ENCODE results near the gene DHX30.

Gene DHX30

GRCh38 chr3:47888986-47889757 is 86.2 kb downstream of the DHX30 start:
- DNase-seq, result no peak

GRCh38 chr3:47890126-47890827 is 87.3 kb downstream of the DHX30 start:
- peak; percentile 73 for DNase-seq

DNA sequence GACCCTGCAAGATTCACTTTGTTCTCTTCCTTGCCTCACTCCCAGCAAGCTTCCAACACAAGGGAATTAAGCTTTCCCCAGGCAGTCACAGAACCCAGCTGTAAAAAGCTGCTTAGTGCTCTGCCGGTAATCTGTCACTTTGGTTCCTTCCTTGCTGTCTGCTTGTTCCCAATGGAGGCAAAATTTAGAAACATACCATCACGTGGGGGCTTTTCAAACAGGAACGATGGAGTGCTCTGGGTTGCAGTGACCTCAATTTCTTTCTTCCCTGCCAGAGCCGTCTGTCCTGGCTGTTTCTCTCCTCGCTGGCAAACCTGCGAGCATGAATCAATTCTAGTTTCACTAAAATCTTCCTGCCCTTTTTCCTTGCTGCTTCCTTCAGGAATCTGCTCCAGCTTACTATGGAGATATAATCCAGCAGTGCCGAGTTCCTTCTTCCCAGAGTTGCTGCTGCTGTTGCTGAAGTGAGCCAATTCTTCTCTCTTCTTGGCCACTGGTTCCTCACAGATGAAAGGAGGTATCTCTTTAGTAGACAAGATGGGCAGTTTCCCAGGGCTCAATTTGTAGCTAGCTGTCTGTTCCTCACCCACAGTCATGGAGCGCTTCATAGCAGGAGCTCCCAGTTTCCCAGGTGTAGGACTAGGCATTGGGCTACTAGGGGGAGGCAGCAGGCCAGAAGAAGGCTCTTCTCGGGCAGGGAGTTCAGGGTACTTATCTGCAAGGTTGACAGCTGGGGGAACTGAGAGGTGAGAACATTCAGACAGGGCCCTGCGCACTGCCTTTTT is 88.1 kb downstream of the DHX30 start:
- peak; percentile 77 for DNase-seq

- DNase-seq, result no peak
These were observed 88.7 kb downstream of the DHX30 start for GRCh38 chr3:47891613-47892005.

DNA sequence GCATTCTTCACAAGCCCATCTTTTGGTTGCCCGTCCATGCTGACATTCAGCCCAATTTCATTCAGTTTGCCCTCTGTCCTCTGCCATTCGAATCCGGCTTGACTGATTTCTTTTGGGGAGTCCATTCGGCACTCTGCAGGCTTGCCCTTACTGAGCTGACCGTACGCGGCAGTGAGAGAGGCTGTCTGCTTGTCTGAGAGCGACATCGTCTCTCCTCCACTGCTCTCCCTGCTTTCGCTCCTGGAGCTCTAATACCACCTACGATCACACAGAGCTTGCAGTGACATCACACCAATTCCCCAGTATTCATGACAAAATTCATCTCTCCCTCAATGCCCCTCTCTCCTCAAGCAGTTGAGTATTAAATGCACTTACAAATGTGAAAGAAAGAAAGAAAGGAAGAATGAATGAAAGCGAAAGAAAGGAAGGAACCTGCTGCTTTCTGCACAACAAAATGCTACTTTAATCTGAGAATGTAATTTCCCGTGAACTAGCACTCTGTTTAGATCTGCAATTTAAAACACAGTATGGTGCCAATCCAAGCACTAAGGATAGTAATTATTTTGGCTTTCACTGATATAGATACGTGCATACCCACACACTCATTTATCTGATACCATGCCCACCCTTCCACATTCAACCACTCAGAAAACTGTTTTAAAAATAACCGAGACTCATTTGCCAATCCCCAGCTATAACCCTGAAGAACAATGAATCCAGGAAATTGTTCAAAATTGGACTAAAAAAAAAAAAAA is 89.5 kb downstream of the DHX30 start:
- DNase-seq, result peak; percentile 56

- DNase-seq, result no peak
These were observed 92.3 kb downstream of the DHX30 start for GRCh38 chr3:47895241-47895640.

DNA sequence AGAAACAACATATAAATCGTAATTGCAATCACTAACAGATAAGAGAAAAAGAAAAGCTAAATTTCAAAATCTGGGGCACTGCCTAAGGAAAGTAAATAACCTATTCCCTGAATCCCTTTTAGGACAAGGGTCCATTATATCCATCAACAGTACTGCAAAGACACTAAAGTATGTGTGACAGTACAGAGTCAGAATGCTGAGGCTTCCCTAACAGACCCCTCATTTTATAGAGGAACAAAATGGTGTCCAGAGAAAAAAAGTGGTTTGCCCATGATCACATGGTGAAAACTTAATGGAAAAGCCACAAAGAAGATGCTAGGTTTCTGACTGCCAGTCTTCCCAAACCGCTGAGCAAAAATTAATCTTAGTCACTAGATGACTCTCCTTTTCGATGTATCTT is 93.8 kb downstream of the DHX30 start:
- DNase-seq, result no peak

- no peak for DNase-seq
These were observed 95.0 kb downstream of the DHX30 start for GRCh38 chr3:47897954-47898353.

DNA sequence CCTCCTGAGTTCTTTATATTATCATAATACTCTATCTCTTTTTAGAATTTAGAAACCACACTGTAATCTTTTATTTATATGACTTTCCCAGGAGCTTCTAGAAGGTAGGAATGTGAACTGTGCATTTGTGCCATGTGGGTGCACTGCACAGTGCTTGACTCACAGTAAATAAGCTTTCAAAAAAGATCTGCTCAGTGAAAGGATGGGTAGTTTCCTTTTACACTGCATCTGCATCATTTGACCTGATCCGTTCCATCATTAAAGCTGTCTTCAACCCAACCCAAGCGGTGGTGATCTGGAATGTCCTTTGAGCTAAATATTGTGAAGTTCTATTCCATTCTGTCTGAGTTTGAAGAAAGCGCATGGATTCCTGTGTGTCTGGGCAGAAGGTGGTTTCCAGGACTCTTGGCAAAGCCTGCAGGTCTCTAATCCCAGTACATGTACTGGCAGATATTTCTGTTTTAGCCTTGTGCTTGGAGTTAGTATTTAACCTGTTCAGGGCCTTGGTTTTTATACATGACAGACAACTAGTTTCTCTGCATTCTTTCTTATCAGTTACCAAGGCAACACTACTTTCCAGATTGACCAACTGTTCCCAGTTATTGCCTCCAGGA is 96.7 kb downstream of the DHX30 start:
- DNase-seq, result no peak

All from retina (tissue), 1 donor.